Mesenchymal stem cell (in vitro differentiated cells and primary cell): ENCODE results near the gene SSBP4.

Experiments used
- DNase-seq: peaks from one replicate; pipeline ENCODE4 v3.0.0-alpha.2; 2013
- H2AFZ ChIP-seq: one replicate; pipeline ENCODE4 v1.6.1; 2013; ENCODE audit warnings: low read depth, mild to moderate bottlenecking, control low read depth, inconsistent platforms, low read length, moderate library complexity
- H2AK5ac ChIP-seq: 2 replicates; pipeline ENCODE4 v1.6.1; 2013; ENCODE audit warnings: low read length, moderate library complexity, mild to moderate bottlenecking, inconsistent platforms; ENCODE audit not compliant: severe bottlenecking
- H2BK120ac ChIP-seq: one replicate; pipeline ENCODE4 v1.6.1; 2013; ENCODE audit warnings: low read depth, mild to moderate bottlenecking, inconsistent platforms, low read length, moderate library complexity
- H2BK12ac ChIP-seq, 2 experiments: one replicate each; pipeline ENCODE4 v1.6.1; 2013; ENCODE audit warnings: inconsistent platforms in 2 of 2, low read length in 2 of 2, mild to moderate bottlenecking in 2 of 2, moderate library complexity in 2 of 2, control low read depth in 1 of 2
- H2BK15ac ChIP-seq: one replicate; pipeline ENCODE4 v1.6.1; 2013; ENCODE audit warnings: mild to moderate bottlenecking, low read depth, inconsistent platforms; ENCODE audit not compliant: poor library complexity, severe bottlenecking
- H2BK5ac ChIP-seq: 2 replicates; pipeline ENCODE4 v1.6.1; 2013; ENCODE audit warnings: low read depth, mild to moderate bottlenecking, low read length, control low read depth, inconsistent platforms; ENCODE audit not compliant: poor library complexity, severe bottlenecking
- H3K14ac ChIP-seq, 2 experiments: one replicate each; pipeline ENCODE4 v1.6.1; 2013; ENCODE audit warnings: inconsistent platforms in 2 of 2, low read length in 2 of 2, control low read depth in 1 of 2, mild to moderate bottlenecking in 1 of 2, moderate library complexity in 1 of 2
- H3K18ac ChIP-seq, 2 experiments: one replicate each; pipeline ENCODE4 v1.6.1; 2013; ENCODE audit warnings: inconsistent platforms in 2 of 2, low read length in 2 of 2, control low read depth in 1 of 2, low read depth in 1 of 2, mild to moderate bottlenecking in 1 of 2
- H3K23ac ChIP-seq, 2 experiments: one replicate each; pipeline ENCODE4 v1.6.1; 2013; ENCODE audit warnings: inconsistent platforms in 2 of 2, low read length in 2 of 2, mild to moderate bottlenecking in 2 of 2, moderate library complexity in 2 of 2, control low read depth in 1 of 2
- H3K27ac ChIP-seq: 2 replicates; pipeline ENCODE4 v1.5.1; 2013; ENCODE audit warnings: mild to moderate bottlenecking, moderate library complexity, low read length, control low read depth, inconsistent platforms; ENCODE audit not compliant: poor library complexity, severe bottlenecking
- H3K27me3 ChIP-seq, 2 experiments: 2 replicates each; pipeline versions ENCODE4 v1.6.1 to v1.7.0; 2013; ENCODE audit warnings: low read length in 2 of 2, mild to moderate bottlenecking in 2 of 2, moderate library complexity in 2 of 2, control low read depth in 1 of 2, inconsistent platforms in 1 of 2; ENCODE audit not compliant: control insufficient read depth in 1 of 2, insufficient read depth in 1 of 2
- H3K36me3 ChIP-seq, 2 experiments: 2 replicates each; pipeline versions ENCODE4 v1.6.1 to v1.7.0; 2013; ENCODE audit warnings: low read length in 2 of 2, control low read depth in 1 of 2, inconsistent platforms in 1 of 2, low read depth in 1 of 2, mild to moderate bottlenecking in 1 of 2; ENCODE audit not compliant: insufficient read depth in 2 of 2, control insufficient read depth in 1 of 2
- H3K4ac ChIP-seq, 2 experiments: one replicate each; pipeline ENCODE4 v1.6.1; 2013; ENCODE audit warnings: inconsistent platforms in 2 of 2, low read length in 2 of 2, mild to moderate bottlenecking in 2 of 2, moderate library complexity in 2 of 2, control low read depth in 1 of 2, low read depth in 1 of 2
- H3K4me1 ChIP-seq: 2 replicates; pipeline ENCODE4 v1.6.1; 2013; ENCODE audit warnings: low read depth, low read length, control low read depth; ENCODE audit not compliant: control insufficient read depth, insufficient read depth
- H3K4me2 ChIP-seq: 2 replicates; pipeline ENCODE4 v1.6.1; 2013; ENCODE audit warnings: low read length, mild to moderate bottlenecking, inconsistent platforms; ENCODE audit not compliant: poor library complexity, severe bottlenecking
- H3K4me3 ChIP-seq, 2 experiments: 2 replicates each; pipeline versions ENCODE4 v1.5.1 to v1.7.0; 2013; ENCODE audit warnings: low read length in 2 of 2, mild to moderate bottlenecking in 2 of 2, control low read depth in 1 of 2, low read depth in 1 of 2; ENCODE audit not compliant: insufficient read depth in 1 of 2
- H3K79me1 ChIP-seq: replicated peaks from 2 replicates; pipeline ENCODE4 v1.6.1; 2013; ENCODE audit warnings: mild to moderate bottlenecking, control low read depth, low read length, inconsistent platforms; ENCODE audit not compliant: poor library complexity, severe bottlenecking
- H3K9ac ChIP-seq: 2 replicates; pipeline ENCODE4 v1.7.0; 2013; ENCODE audit warnings: mild to moderate bottlenecking, low read length, moderate library complexity
- H3K9me3 ChIP-seq: 2 replicates; pipeline ENCODE4 v1.7.0; 2013; ENCODE audit warnings: mild to moderate bottlenecking, low read length; ENCODE audit not compliant: control insufficient read depth
- H4K8ac ChIP-seq: one replicate; pipeline ENCODE4 v1.6.1; 2013; ENCODE audit warnings: inconsistent platforms, mild to moderate bottlenecking, low read length, moderate library complexity
- H4K91ac ChIP-seq: one replicate; pipeline ENCODE4 v1.6.1; 2013; ENCODE audit warnings: mild to moderate bottlenecking, low read length, inconsistent platforms
- WGBS: methylation state at CpG from one replicate; pipeline ENCODE4 v1.1.7; 2013; ENCODE audit warnings: mixed read lengths; 5-methylcytosine and 5-hydroxymethylcytosine counted together

The SSBP4 gene

GRCh38 chr19:18440936-18441803, 22.0 kb downstream of the SSBP4 start:
- H2BK12ac ChIP-seq = no peak overlapping the region
- H4K91ac ChIP-seq = no peak overlapping the region
- H2BK5ac ChIP-seq = no peak overlapping the region
- H4K8ac ChIP-seq = no peak overlapping the region
- H3K27me3 ChIP-seq = no peaks in the 10 kb centered on the region
- no peak for DNase-seq
- H3K23ac ChIP-seq = no peak overlapping the region
- H3K4me2 ChIP-seq = no peak overlapping the region
- H3K18ac ChIP-seq = no peak overlapping the region
- H2BK15ac ChIP-seq = no peak overlapping the region
- H3K4me1 ChIP-seq = peaks cover 50% of the 10 kb centered on the region
- peaks cover 34 to 66% of the 10 kb centered on the region in 2 experiments for H3K36me3 ChIP-seq
- no peaks in the 10 kb centered on the region for H3K9me3 ChIP-seq
- H3K79me1 ChIP-seq = peaks cover 25% of the 10 kb centered on the region
- H3K9ac ChIP-seq = no peak overlapping the region
- H2BK120ac ChIP-seq = no peak overlapping the region
- no peak overlapping the region for H2AK5ac ChIP-seq
- 93% methylated on average over 23 of the region's 23 CpGs for WGBS
- peak overlapping the region in 1 of 2 experiments; percentile 35 for H3K14ac ChIP-seq
- no peak overlapping the region for H3K4ac ChIP-seq
- H3K27ac ChIP-seq = no peak overlapping the region
- H3K4me3 ChIP-seq = no peak overlapping the region
- no peak overlapping the region for H2AFZ ChIP-seq

GRCh38 chr19:18441804-18442788, 22.9 kb downstream of the SSBP4 start:
- WGBS = 82% methylated on average over 4 of the region's 5 CpGs
- no peak overlapping the region for H2BK15ac ChIP-seq

GRCh38 chr19:18442941-18443340, 23.7 kb downstream of the SSBP4 start:
- H3K4me2 ChIP-seq = no peak overlapping the region
- no peak overlapping the region for H2BK15ac ChIP-seq
- no peaks in the 10 kb centered on the region for H3K9me3 ChIP-seq
- H3K4me3 ChIP-seq = no peak overlapping the region
- no peak overlapping the region for H2BK5ac ChIP-seq
- H3K23ac ChIP-seq = no peak overlapping the region
- no peak overlapping the region for H4K91ac ChIP-seq
- no peak overlapping the region for H2AFZ ChIP-seq
- no peaks in the 10 kb centered on the region for H3K27me3 ChIP-seq
- peaks cover 47% of the 10 kb centered on the region for H3K4me1 ChIP-seq
- no peak overlapping the region for H3K14ac ChIP-seq
- H4K8ac ChIP-seq = no peak overlapping the region
- peaks cover 49 to 75% of the 10 kb centered on the region in 2 experiments for H3K36me3 ChIP-seq
- peaks cover 31% of the 10 kb centered on the region for H3K79me1 ChIP-seq
- no peak overlapping the region for H3K18ac ChIP-seq
- H3K4ac ChIP-seq = no peak overlapping the region
- no peak overlapping the region for H2BK12ac ChIP-seq
- DNase-seq = no peak
- no peak overlapping the region for H2AK5ac ChIP-seq
- H3K27ac ChIP-seq = no peak overlapping the region
- H2BK120ac ChIP-seq = no peak overlapping the region
- 96% methylated on average over 12 of the region's 12 CpGs for WGBS
- no peak overlapping the region for H3K9ac ChIP-seq

More at GRCh38 chr19:18441804-18442788, 22.9 kb downstream of the SSBP4 start:
- Histone ChIP-seq H3K9ac (no peak overlapping the region), H3K4ac (no peak overlapping the region), H3K4me1 (peaks cover 50% of the 10 kb centered on the region), H3K23ac (no peak overlapping the region), H3K27ac (no peak overlapping the region), H3K18ac (no peak overlapping the region), H3K79me1 (peaks cover 27% of the 10 kb centered on the region), H3K4me2 (no peak overlapping the region), H2BK5ac (no peak overlapping the region), H3K27me3 (no peaks in the 10 kb centered on the region), H2BK12ac (no peak overlapping the region), H4K91ac (peak overlapping the region; percentile 11), H3K9me3 (no peaks in the 10 kb centered on the region), H3K36me3 (peaks cover 43 to 70% of the 10 kb centered on the region in 2 experiments), H3K4me3 (no peak overlapping the region), H4K8ac (no peak overlapping the region), H2BK120ac (no peak overlapping the region), H2AK5ac (no peak overlapping the region), H2AFZ (no peak overlapping the region), H3K14ac (no peak overlapping the region)
- DNase-seq = no peak

GRCh38 chr19:18443406-18443805, 24.2 kb downstream of the SSBP4 start:
- Histone ChIP-seq H4K8ac (no peak overlapping the region), H3K4me2 (no peak overlapping the region), H3K79me1 (peaks cover 33% of the 10 kb centered on the region), H2BK5ac (no peak overlapping the region), H3K9ac (no peak overlapping the region), H2BK15ac (no peak overlapping the region), H3K27ac (no peak overlapping the region), H3K4ac (no peak overlapping the region), H2AK5ac (no peak overlapping the region), H3K27me3 (no peaks in the 10 kb centered on the region), H3K23ac (no peak overlapping the region), H3K4me3 (no peak overlapping the region), H4K91ac (no peak overlapping the region), H2BK12ac (no peak overlapping the region), H3K36me3 (peaks cover 53 to 79% of the 10 kb centered on the region in 2 experiments), H3K9me3 (no peaks in the 10 kb centered on the region), H2BK120ac (no peak overlapping the region), H3K4me1 (peaks cover 43% of the 10 kb centered on the region), H3K14ac (no peak overlapping the region), H3K18ac (no peak overlapping the region), H2AFZ (no peak overlapping the region)
- DNase-seq = no peak
- WGBS = 98% methylated on average over 6 of the region's 6 CpGs
